GM10248 (cell line): ENCODE results near the gene MAP2.

Experiments used
- CTCF ChIA-PET: fragments of 300-600 bp; sonication (Branson Sonifier 250); formaldehyde crosslinking; extraction: SDS; loops from one replicate; lab custom pipeline; 2021; ENCODE audit warnings: antibody characterized with exemption; lab: Yijun Ruan, JAX
- POLR2A ChIA-PET: fragments of 350-650 bp; sonication (Branson Sonifier 250); formaldehyde crosslinking; extraction: SDS; loops from one replicate; lab custom pipeline; 2020; ENCODE audit warnings: antibody characterized with exemption; lab: Yijun Ruan, JAX
- DNase-seq: peaks from one replicate; pipeline ENCODE4 v3.0.0; 2012; ENCODE audit errors: extremely low spot score
- CTCF ChIP-seq: IDR thresholded peaks from 2 replicates; pipeline ENCODE4 v1.5.1; 2012; ENCODE audit warnings: mild to moderate bottlenecking, low read depth; ENCODE audit errors: extremely low read depth, missing control alignments, control extremely low read depth

Gene MAP2

DNA sequence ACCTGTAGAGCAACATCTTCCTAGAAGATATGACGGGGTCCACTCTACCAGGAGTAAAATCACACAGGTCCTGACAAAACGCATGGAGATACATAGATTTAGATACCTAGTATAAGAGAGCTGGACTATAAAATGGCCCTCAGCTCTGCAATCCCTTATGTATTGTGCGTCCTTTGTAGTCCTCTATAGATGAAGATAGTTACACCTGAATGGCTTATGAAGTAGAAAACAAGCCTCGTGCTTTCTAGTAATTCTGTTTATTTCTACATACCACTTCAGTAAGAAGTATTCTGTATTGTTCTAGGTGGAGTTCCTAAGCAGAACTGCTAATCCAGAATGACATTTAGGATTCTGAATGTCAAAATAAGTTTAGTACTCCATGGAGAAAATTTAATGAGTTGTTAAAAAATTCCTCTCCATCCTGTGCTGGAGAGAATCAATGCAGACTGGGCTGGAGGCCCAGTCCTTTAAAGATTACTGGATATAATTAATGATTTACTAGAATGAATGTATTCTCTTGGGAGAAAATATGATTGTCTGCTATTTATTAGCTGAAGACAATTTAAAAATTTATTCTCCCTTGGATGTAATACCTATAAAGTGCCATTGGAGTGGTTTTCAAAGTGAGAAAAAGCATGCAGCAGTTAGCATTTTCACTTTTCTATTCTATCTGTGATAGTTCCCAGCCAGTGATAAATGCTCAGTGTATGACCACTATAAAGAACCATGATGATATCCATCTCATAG lies 200.5 kb downstream of the MAP2 start:
- no peak for TF ChIP-seq CTCF
- POLR2A ChIA-PET, result no interaction called here
- CTCF ChIA-PET, result interaction anchor here (0.9 to 1.9 kb wide), 3 partner anchors 11 to 290 kb away, joined by 3 to 7 read pairs (median 3); no protein-coding TSS in a partner anchor
- no peak for DNase-seq

DNA sequence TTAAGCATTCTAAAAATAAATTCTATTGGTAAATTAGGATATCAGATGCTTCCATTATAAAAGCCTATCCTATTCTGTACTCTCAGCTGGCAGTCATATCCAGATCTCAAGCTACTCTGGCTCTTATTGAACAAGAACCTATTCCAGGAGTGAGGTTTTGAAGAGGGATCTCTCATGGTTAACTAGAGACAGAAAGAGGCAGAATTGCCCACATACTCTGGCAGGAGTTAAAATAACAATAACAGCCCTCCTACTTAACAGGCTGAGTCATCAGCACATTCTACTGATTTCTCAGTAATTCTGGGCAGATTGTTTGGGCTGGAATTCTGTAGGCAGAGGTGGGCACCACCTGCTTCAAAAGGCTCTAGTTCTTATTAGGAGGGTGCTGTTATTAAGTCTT lies 205.8 kb downstream of the MAP2 start:
- CTCF ChIA-PET, result interaction anchor here (1.0 kb wide), 1 partner anchor 18 kb away, joined by 3 read pairs; no protein-coding TSS in a partner anchor
- DNase-seq, result no peak
- POLR2A ChIA-PET, result no interaction called here
- TF ChIP-seq CTCF, result no peak

DNA sequence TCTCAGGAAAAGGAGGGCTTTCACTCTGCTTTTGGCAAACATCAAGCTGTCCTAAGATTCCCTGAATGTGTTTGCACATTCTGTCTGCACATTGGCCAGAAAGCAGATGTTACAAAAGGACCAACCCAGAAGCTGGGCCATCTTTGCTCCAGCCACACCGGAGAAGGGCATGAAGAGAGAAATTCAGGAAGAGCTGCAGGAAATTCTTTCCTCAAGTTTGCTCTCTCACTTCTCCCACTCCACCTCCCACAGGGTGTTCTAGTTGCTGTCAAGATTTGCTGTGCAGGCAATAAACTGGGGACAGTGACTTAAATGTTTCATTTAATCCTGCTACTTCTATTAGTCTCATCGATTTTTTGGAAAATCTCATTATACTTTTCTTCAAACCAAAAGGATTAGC lies 210.1 kb downstream of the MAP2 start:
- DNase-seq, result no peak
- CTCF ChIA-PET, result interaction anchor here (0.9 to 2.3 kb wide), 3 partner anchors 13 to 26 kb away, joined by 3 to 5 read pairs (median 3); no protein-coding TSS in a partner anchor
- no peak for TF ChIP-seq CTCF
- POLR2A ChIA-PET, result no interaction called here

DNA sequence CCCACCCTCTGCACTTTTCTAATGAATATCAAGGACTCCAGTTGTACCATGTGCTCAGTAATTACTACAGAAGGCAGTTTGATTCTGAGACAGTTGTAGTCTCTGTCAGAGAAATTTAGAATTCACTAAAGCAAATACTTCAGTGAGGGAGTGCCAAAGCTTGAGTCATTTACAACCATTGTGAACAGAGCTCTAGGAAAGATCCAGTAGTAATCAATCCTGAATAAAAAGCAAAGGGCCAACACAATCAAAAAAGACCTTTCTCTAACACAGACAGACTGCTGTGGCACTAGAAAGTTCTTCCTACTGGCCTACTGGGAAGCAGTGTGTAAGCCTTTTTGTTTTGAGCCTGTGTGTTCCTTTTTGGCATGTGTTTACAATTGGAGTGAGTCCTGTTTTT lies 212.2 kb downstream of the MAP2 start:
- POLR2A ChIA-PET, result no interaction called here
- TF ChIP-seq CTCF, result no peak
- no peak for DNase-seq
- CTCF ChIA-PET, result no interaction called here

GRCh38 chr2:209637293-209637692 lies 213.4 kb downstream of the MAP2 start:
- ChIA-PET CTCF (interaction anchor here (0.7 to 0.9 kb wide), 2 partner anchors 16 to 25 kb away, joined by 3 read pairs; no protein-coding TSS in a partner anchor), POLR2A (no interaction called here)
- TF ChIP-seq CTCF, result no peak
- DNase-seq, result no peak

DNA sequence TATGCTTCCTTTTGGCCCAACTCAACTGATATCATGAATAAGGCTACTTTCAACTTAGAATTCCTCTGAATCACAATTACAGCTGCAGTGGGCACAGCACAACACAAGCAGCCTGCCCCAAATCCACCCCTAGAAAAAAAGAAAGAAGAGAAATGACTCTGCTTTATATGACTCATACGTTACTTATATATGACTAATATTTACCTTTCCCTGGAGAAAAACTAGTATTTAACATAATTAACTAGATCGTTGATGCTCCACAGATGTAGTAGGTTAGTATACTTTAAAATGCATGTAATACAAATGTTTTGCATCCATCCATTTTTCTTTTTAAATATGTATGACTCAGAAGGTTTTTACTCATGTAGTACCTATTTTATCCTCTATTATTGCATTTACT lies 214.5 kb downstream of the MAP2 start:
- no peak for DNase-seq
- no peak for TF ChIP-seq CTCF
- ChIA-PET POLR2A (no interaction called here), CTCF (no interaction called here)
